Progenitor cell of endocrine pancreas (in vitro differentiated cells): ENCODE measurements around the gene CDH23. TPM values are rescaled to one million over a fixed set of nuclear protein-coding genes. Genes with fewer than 3 reads are reported as not detected.
A peak's percentile ranks its signal among the peaks of the same experiment; 100 is the strongest.

Source experiments
- DNase-seq: peaks from one replicate; pipeline ENCODE4 v3.0.0; 2021; ENCODE audit warnings: low spot score; ENCODE audit not compliant: unreplicated experiment
- H3K27ac Mint-ChIP-seq: 2 replicates; pipeline ENCODE4 v1.8.0; 2021; ENCODE audit warnings: mild to moderate bottlenecking, moderate library complexity, mixed read lengths
- H3K27me3 Mint-ChIP-seq: 2 replicates; pipeline ENCODE4 v1.8.0; 2021; ENCODE audit warnings: mixed read lengths
- H3K36me3 Mint-ChIP-seq: 2 replicates; pipeline ENCODE4 v1.8.0; 2022; ENCODE audit warnings: mixed read lengths; ENCODE audit not compliant: insufficient read depth
- H3K4me1 Mint-ChIP-seq: 2 replicates; pipeline ENCODE4 v1.8.0; 2021; ENCODE audit warnings: low read depth, mixed read lengths
- H3K4me3 Mint-ChIP-seq: 2 replicates; pipeline ENCODE4 v1.8.0; 2021; ENCODE audit warnings: low read depth, mild to moderate bottlenecking, moderate library complexity, mixed read lengths
- H3K9me3 Mint-ChIP-seq: 2 replicates; pipeline ENCODE4 v1.8.0; 2021; ENCODE audit warnings: low read depth, mixed read lengths
- CTCF ChIP-seq: fragments of 200-600 bp; sonication (generic); IDR thresholded peaks from one replicate; pipeline ENCODE4 v1.5.0; 2021; ENCODE audit warnings: antibody characterized with exemption, mild to moderate bottlenecking; ENCODE audit not compliant: unreplicated experiment
- total RNA-seq: library from RNA; stranded (reverse); gene quantifications from 2 replicates; pipeline ENCODE4 v1.2.1, GENCODE V29; 2021

CDH23 gene
- total RNA-seq, 1 donor from 2014 or later, result 0.43 TPM

GRCh38 chr10:71635867-71636266 is 239.1 kb downstream of the CDH23 start:
- Mint-ChIP-seq H3K4me1 (peaks cover 46% of the 10 kb centered on the region), H3K27ac (no peak overlapping the region), H3K36me3 (no peaks in the 10 kb centered on the region), H3K27me3 (peaks cover 38% of the 10 kb centered on the region), H3K4me3 (no peak overlapping the region), H3K9me3 (no peaks in the 10 kb centered on the region)
- no peak for DNase-seq
- no peak for TF ChIP-seq CTCF

GRCh38 chr10:71636588-71636987 is 239.9 kb downstream of the CDH23 start:
- H3K4me1 Mint-ChIP-seq, result peaks cover 45% of the 10 kb centered on the region
- H3K27me3 Mint-ChIP-seq, result peaks cover 41% of the 10 kb centered on the region
- H3K27ac Mint-ChIP-seq, result no peak overlapping the region
- H3K4me3 Mint-ChIP-seq, result no peak overlapping the region
- no peak for DNase-seq
- TF ChIP-seq CTCF, result no peak
- no peaks in the 10 kb centered on the region for H3K9me3 Mint-ChIP-seq
- no peaks in the 10 kb centered on the region for H3K36me3 Mint-ChIP-seq

GRCh38 chr10:71637305-71637704 is 240.6 kb downstream of the CDH23 start:
- H3K4me1 Mint-ChIP-seq, result peaks cover 42% of the 10 kb centered on the region
- H3K4me3 Mint-ChIP-seq, result no peak overlapping the region
- no peak for DNase-seq
- H3K27ac Mint-ChIP-seq, result no peak overlapping the region
- TF ChIP-seq CTCF, result no peak
- no peaks in the 10 kb centered on the region for H3K36me3 Mint-ChIP-seq
- peaks cover 36% of the 10 kb centered on the region for H3K27me3 Mint-ChIP-seq
- no peaks in the 10 kb centered on the region for H3K9me3 Mint-ChIP-seq

GRCh38 chr10:71638064-71638821 is 241.5 kb downstream of the CDH23 start:
- DNase-seq, result no peak
- Mint-ChIP-seq H3K9me3 (no peaks in the 10 kb centered on the region), H3K4me1 (peaks cover 38% of the 10 kb centered on the region), H3K36me3 (no peaks in the 10 kb centered on the region), H3K27ac (peak overlapping the region; percentile 89), H3K4me3 (peak overlapping the region; percentile 24), H3K27me3 (peaks cover 30% of the 10 kb centered on the region)
- no peak for TF ChIP-seq CTCF

- H3K27ac Mint-ChIP-seq, result peak overlapping the region; percentile 89
- DNase-seq, result no peak
- no peak overlapping the region for H3K4me3 Mint-ChIP-seq
- H3K4me1 Mint-ChIP-seq, result peaks cover 38% of the 10 kb centered on the region
- TF ChIP-seq CTCF, result no peak
- H3K36me3 Mint-ChIP-seq, result no peaks in the 10 kb centered on the region
- peaks cover 32% of the 10 kb centered on the region for H3K27me3 Mint-ChIP-seq
- no peaks in the 10 kb centered on the region for H3K9me3 Mint-ChIP-seq
Observed at GRCh38 chr10:71638822-71639719, 242.4 kb downstream of the CDH23 start.
